SKM-1 (cell line): ENCODE measurements around the gene ACKR2.
A peak's percentile ranks its signal among the peaks of the same experiment; 100 is the strongest.
"Not testable (repeated sequence)": the region's sequence is repeated elsewhere in the genome, so short reads cannot be mapped to it uniquely, and the experiment has no call there.

Source experiments
- DNase-seq: peaks from one replicate; lab custom pipeline; 2025; ENCODE audit not compliant: unreplicated experiment; lab: John Stamatoyannopoulos, UW

The ACKR2 gene

GRCh38 chr3:42855219-42855546 is 45.9 kb downstream of the ACKR2 start:
- no peak for DNase-seq

GRCh38 chr3:42855547-42856380 is 46.5 kb downstream of the ACKR2 start:
- no peak for DNase-seq

GRCh38 chr3:42856544-42856943 is 47.3 kb downstream of the ACKR2 start:
- no peak for DNase-seq

- no peak for DNase-seq
Observed at GRCh38 chr3:42864321-42864950, 55.2 kb downstream of the ACKR2 start.

GRCh38 chr3:42865256-42865655 is 56.0 kb downstream of the ACKR2 start:
- no peak for DNase-seq

GRCh38 chr3:42867138-42867537 is 57.9 kb downstream of the ACKR2 start:
- no peak for DNase-seq

- no peak for DNase-seq
Observed at GRCh38 chr3:42868841-42869240, 59.6 kb downstream of the ACKR2 start.

GRCh38 chr3:42871592-42872196 is 62.4 kb downstream of the ACKR2 start:
- no peak for DNase-seq

- DNase-seq = no peak
Observed at GRCh38 chr3:42872718-42873117, 63.5 kb downstream of the ACKR2 start.

GRCh38 chr3:42873221-42873982 is 64.2 kb downstream of the ACKR2 start:
- no peak for DNase-seq

GRCh38 chr3:42874749-42875148 is 65.5 kb downstream of the ACKR2 start:
- no peak for DNase-seq

- DNase-seq = no peak
Observed at GRCh38 chr3:42875325-42876151, 66.3 kb downstream of the ACKR2 start, which contains the start of gene CYP8B1. CYP8B1 (minus strand) TSS chr3:42875879; CDS start chr3:42875816, 63 bp downstream.

GRCh38 chr3:42876401-42876800 is 67.2 kb downstream of the ACKR2 start:
- DNase-seq = no peak

GRCh38 chr3:42876940-42877720 is 67.9 kb downstream of the ACKR2 start:
- no peak for DNase-seq

GRCh38 chr3:42877881-42878280 is 68.6 kb downstream of the ACKR2 start:
- DNase-seq = no peak

GRCh38 chr3:42880183-42880582 is 70.9 kb downstream of the ACKR2 start:
- no peak for DNase-seq

- DNase-seq = peak; percentile 77
Observed at GRCh38 chr3:42880601-42881451, 71.6 kb downstream of the ACKR2 start.

- not testable (repeated sequence) for DNase-seq
Observed at GRCh38 chr3:42883251-42883930, 74.1 kb downstream of the ACKR2 start.
